Mesendoderm (in vitro differentiated cells): ENCODE measurements around the gene ESPN.
"Not testable (repeated sequence)": the region's sequence is repeated elsewhere in the genome, so short reads cannot be mapped to it uniquely, and the experiment has no call there.

Experiments used
- DNase-seq: peaks from one replicate; pipeline ENCODE4 v3.0.0; 2013
- H2AK5ac ChIP-seq: 2 replicates; pipeline ENCODE4 v1.6.1; 2013; ENCODE audit warnings: low read length, inconsistent platforms
- H2BK120ac ChIP-seq: 2 replicates; pipeline ENCODE4 v1.6.1; 2013; ENCODE audit warnings: low read depth, mild to moderate bottlenecking, low read length, moderate library complexity, mixed read lengths
- H2BK15ac ChIP-seq: replicated peaks from 2 replicates; pipeline ENCODE4 v1.6.1; 2013; ENCODE audit warnings: low read depth, mild to moderate bottlenecking, moderate library complexity
- H2BK5ac ChIP-seq: 2 replicates; pipeline ENCODE4 v1.6.1; 2013; ENCODE audit warnings: low read length, inconsistent platforms
- H3K18ac ChIP-seq: 2 replicates; pipeline ENCODE4 v1.6.1; 2013; ENCODE audit warnings: mild to moderate bottlenecking, low read length, mixed read lengths
- H3K23ac ChIP-seq: one replicate; pipeline ENCODE4 v1.6.1; 2013; ENCODE audit warnings: low read length
- H3K27ac ChIP-seq: 2 replicates; pipeline ENCODE4 v1.5.1; 2013; ENCODE audit warnings: low read depth, mild to moderate bottlenecking, inconsistent platforms, low read length, moderate library complexity
- H3K27me3 ChIP-seq: 2 replicates; pipeline ENCODE4 v1.6.1; 2013; ENCODE audit warnings: low read length, control low read depth, mild to moderate bottlenecking, inconsistent platforms; ENCODE audit not compliant: insufficient read depth, poor library complexity
- H3K36me3 ChIP-seq: 2 replicates; pipeline ENCODE4 v1.6.1; 2013; ENCODE audit warnings: low read length, inconsistent platforms; ENCODE audit not compliant: control insufficient read depth, insufficient read depth
- H3K4ac ChIP-seq: one replicate; pipeline ENCODE4 v1.6.1; 2013; ENCODE audit warnings: low read depth, mild to moderate bottlenecking, low read length, moderate library complexity
- H3K4me1 ChIP-seq: 2 replicates; pipeline ENCODE4 v1.6.1; 2013; ENCODE audit warnings: low read depth, low read length, inconsistent platforms; ENCODE audit not compliant: control insufficient read depth
- H3K4me2 ChIP-seq: 2 replicates; pipeline ENCODE4 v1.6.1; 2013; ENCODE audit warnings: low read length
- H3K4me3 ChIP-seq: 2 replicates; pipeline ENCODE4 v1.5.1; 2013; ENCODE audit warnings: mild to moderate bottlenecking, low read length
- H3K56ac ChIP-seq: one replicate; pipeline ENCODE4 v1.6.1; 2013; ENCODE audit warnings: low read length
- H3K79me1 ChIP-seq: 2 replicates; pipeline ENCODE4 v1.6.1; 2013; ENCODE audit warnings: low read length, inconsistent platforms
- H3K79me2 ChIP-seq: 2 replicates; pipeline ENCODE4 v1.6.1; 2013; ENCODE audit warnings: mild to moderate bottlenecking, low read length; ENCODE audit not compliant: control insufficient read depth, insufficient read depth
- H3K9ac ChIP-seq: 2 replicates; pipeline ENCODE4 v1.6.1; 2013; ENCODE audit warnings: low read length, inconsistent platforms
- H4K5ac ChIP-seq: one replicate; pipeline ENCODE4 v1.6.1; 2013; ENCODE audit warnings: low read length
- H4K8ac ChIP-seq: one replicate; pipeline ENCODE4 v1.6.1; 2013; ENCODE audit warnings: low read depth, mild to moderate bottlenecking, control low read depth, low read length, moderate library complexity
- WGBS: extraction: QIAGEN DNeasy Blood & Tissue Kit; methylation state at CpG from one replicate; pipeline ENCODE4 v1.1.7; 2013; ENCODE audit warnings: low lambda C conversion rate, missing lambda C conversion rate; ENCODE audit not compliant: insufficient coverage; ENCODE audit errors: extremely low coverage; 5-methylcytosine and 5-hydroxymethylcytosine counted together

ESPN gene

GRCh38 chr1:6455752-6456520, 31.4 kb downstream of the ESPN start:
- not testable (repeated sequence) for H3K4ac ChIP-seq, H3K18ac ChIP-seq, H3K79me1 ChIP-seq, H3K23ac ChIP-seq, H3K9ac ChIP-seq, H3K79me2 ChIP-seq, H2BK5ac ChIP-seq, H4K8ac ChIP-seq, H3K4me3 ChIP-seq, H4K5ac ChIP-seq, H3K4me1 ChIP-seq, H3K27me3 ChIP-seq, H3K56ac ChIP-seq, H3K36me3 ChIP-seq, H3K27ac ChIP-seq, H2BK15ac ChIP-seq, DNase-seq, H2AK5ac ChIP-seq, H2BK120ac ChIP-seq, H3K4me2 ChIP-seq
- WGBS, result no CpG with 5 or more reads among the region's 58 CpGs

- Histone ChIP-seq H3K27ac (no peak overlapping the region), H3K9ac (no peak overlapping the region), H3K4me1 (no peaks in the 10 kb centered on the region), H2BK120ac (no peak overlapping the region), H3K79me1 (no peaks in the 10 kb centered on the region), H4K8ac (no peak overlapping the region), H3K79me2 (no peaks in the 10 kb centered on the region), H2BK15ac (no peak overlapping the region), H3K4me3 (no peak overlapping the region), H2AK5ac (no peak overlapping the region), H3K18ac (no peak overlapping the region), H3K56ac (no peak overlapping the region), H2BK5ac (no peak overlapping the region), H4K5ac (no peak overlapping the region), H3K23ac (no peak overlapping the region), H3K36me3 (no peaks in the 10 kb centered on the region), H3K4me2 (no peak overlapping the region), H3K27me3 (no peaks in the 10 kb centered on the region), H3K4ac (no peak overlapping the region)
- WGBS, result no CpG with 5 or more reads among the region's 11 CpGs
- peak; percentile 48 for DNase-seq
Measured at GRCh38 chr1:6456800-6457466, 32.4 kb downstream of the ESPN start.

- H4K8ac ChIP-seq, result no peak overlapping the region
- peak overlapping the region; percentile 31 for H3K9ac ChIP-seq
- no peak overlapping the region for H3K27ac ChIP-seq
- peak; percentile 38 for DNase-seq
- H2AK5ac ChIP-seq, result no peak overlapping the region
- H3K27me3 ChIP-seq, result no peaks in the 10 kb centered on the region
- H3K4me1 ChIP-seq, result no peaks in the 10 kb centered on the region
- peak overlapping the region; percentile 16 for H3K18ac ChIP-seq
- no peak overlapping the region for H3K56ac ChIP-seq
- no peak overlapping the region for H2BK120ac ChIP-seq
- H3K79me1 ChIP-seq, result no peaks in the 10 kb centered on the region
- H3K4me2 ChIP-seq, result no peak overlapping the region
- H3K79me2 ChIP-seq, result no peaks in the 10 kb centered on the region
- H3K23ac ChIP-seq, result no peak overlapping the region
- no peak overlapping the region for H3K4ac ChIP-seq
- no peak overlapping the region for H3K4me3 ChIP-seq
- no peak overlapping the region for H2BK5ac ChIP-seq
- no peaks in the 10 kb centered on the region for H3K36me3 ChIP-seq
- no peak overlapping the region for H4K5ac ChIP-seq
- WGBS, result no CpG with 5 or more reads among the region's 18 CpGs
- H2BK15ac ChIP-seq, result no peak overlapping the region
Measured at GRCh38 chr1:6459850-6460265, 35.3 kb downstream of the ESPN start.

- no peak overlapping the region for H2BK120ac ChIP-seq
- H4K8ac ChIP-seq, result no peak overlapping the region
- H3K79me2 ChIP-seq, result no peaks in the 10 kb centered on the region
- no peak overlapping the region for H3K27ac ChIP-seq
- H2AK5ac ChIP-seq, result no peak overlapping the region
- H4K5ac ChIP-seq, result no peak overlapping the region
- peak overlapping the region; percentile 30 for H3K56ac ChIP-seq
- H3K18ac ChIP-seq, result peak overlapping the region; percentile 16
- H3K4me3 ChIP-seq, result no peak overlapping the region
- no peak overlapping the region for H3K4ac ChIP-seq
- no peak for DNase-seq
- H3K4me1 ChIP-seq, result no peaks in the 10 kb centered on the region
- H3K9ac ChIP-seq, result no peak overlapping the region
- H3K23ac ChIP-seq, result no peak overlapping the region
- no peak overlapping the region for H3K4me2 ChIP-seq
- H3K27me3 ChIP-seq, result no peaks in the 10 kb centered on the region
- no peak overlapping the region for H2BK5ac ChIP-seq
- WGBS, result no CpG with 5 or more reads among the region's 39 CpGs
- H2BK15ac ChIP-seq, result no peak overlapping the region
- no peaks in the 10 kb centered on the region for H3K36me3 ChIP-seq
- H3K79me1 ChIP-seq, result no peaks in the 10 kb centered on the region
Measured at GRCh38 chr1:6460301-6461050, 35.9 kb downstream of the ESPN start.

- H3K18ac ChIP-seq, result no peak overlapping the region
- no CpG with 5 or more reads among the region's 40 CpGs for WGBS
- H2BK120ac ChIP-seq, result no peak overlapping the region
- no peak overlapping the region for H3K23ac ChIP-seq
- H3K27ac ChIP-seq, result no peak overlapping the region
- H3K79me2 ChIP-seq, result no peaks in the 10 kb centered on the region
- no peak overlapping the region for H2AK5ac ChIP-seq
- H3K79me1 ChIP-seq, result no peaks in the 10 kb centered on the region
- H3K9ac ChIP-seq, result no peak overlapping the region
- H2BK5ac ChIP-seq, result no peak overlapping the region
- H3K4ac ChIP-seq, result no peak overlapping the region
- no peak overlapping the region for H4K5ac ChIP-seq
- no peak overlapping the region for H3K56ac ChIP-seq
- H3K27me3 ChIP-seq, result no peaks in the 10 kb centered on the region
- no peaks in the 10 kb centered on the region for H3K4me1 ChIP-seq
- no peak for DNase-seq
- H4K8ac ChIP-seq, result no peak overlapping the region
- H3K36me3 ChIP-seq, result no peaks in the 10 kb centered on the region
- H3K4me3 ChIP-seq, result no peak overlapping the region
- H3K4me2 ChIP-seq, result no peak overlapping the region
- H2BK15ac ChIP-seq, result no peak overlapping the region
Measured at GRCh38 chr1:6461051-6461530, 36.5 kb downstream of the ESPN start.
